Fibroblast of skin of right biceps (primary cell): ENCODE measurements around the gene LENG9.
"Not testable (repeated sequence)": the region's sequence is repeated elsewhere in the genome, so short reads cannot be mapped to it uniquely, and the experiment has no call there.

Experiments used
- DNase-seq: peaks from one replicate; pipeline ENCODE4 v3.0.0-alpha.2; 2013

The LENG9 gene

GRCh38 chr19:54457773-54458647 is 5.6 kb downstream of the LENG9 start:
- no peak for DNase-seq

GRCh38 chr19:54456423-54457373 is 6.9 kb downstream of the LENG9 start:
- DNase-seq, result no peak

GRCh38 chr19:54455786-54456422 is 7.7 kb downstream of the LENG9 start:
- DNase-seq, result no peak

DNA sequence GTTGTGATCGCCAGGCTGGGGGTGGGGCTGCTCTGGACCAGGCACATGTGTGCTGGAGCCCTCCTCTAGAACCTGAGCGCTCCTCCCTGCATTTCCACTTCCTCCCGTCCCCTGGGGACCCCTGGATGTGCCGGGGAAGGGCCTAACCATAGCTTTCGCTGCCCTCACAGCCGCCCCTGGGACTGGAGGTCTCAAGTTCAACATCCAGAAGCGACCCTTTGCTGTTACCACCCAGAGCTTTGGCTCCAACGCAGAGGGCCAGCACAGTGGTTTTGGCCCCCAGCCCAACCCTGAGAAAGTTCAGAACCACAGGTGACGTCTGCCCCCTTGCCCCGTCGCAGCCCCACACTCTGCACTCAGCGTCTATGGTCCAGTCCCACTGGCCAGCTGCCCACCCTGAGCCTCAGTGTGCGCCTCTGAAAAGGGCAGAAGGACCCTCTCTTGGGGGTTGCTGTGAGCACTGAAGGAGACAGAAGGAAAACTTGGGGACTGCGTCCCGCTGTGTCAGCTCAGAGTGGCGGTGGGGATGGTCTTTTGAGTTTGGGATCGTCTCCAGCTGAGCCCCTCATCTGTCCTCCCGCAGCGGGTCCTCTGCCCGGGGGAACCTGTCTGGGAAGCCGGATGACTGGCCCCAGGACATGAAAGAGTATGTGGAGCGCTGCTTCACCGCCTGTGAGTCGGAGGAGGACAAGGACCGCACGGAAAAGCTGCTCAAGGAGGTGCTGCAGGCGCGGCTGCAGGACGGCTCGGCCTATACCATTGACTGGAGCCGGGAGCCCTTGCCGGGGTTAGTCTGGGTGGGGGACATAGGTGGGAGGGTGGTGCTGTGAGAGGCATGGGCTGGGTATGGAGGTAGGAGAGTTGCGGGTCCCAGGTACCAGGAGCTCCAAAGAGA is 8.6 kb downstream of the LENG9 start:
- no peak for DNase-seq

GRCh38 chr19:54453921-54454780 is 9.4 kb downstream of the LENG9 start:
- no peak for DNase-seq

GRCh38 chr19:54452626-54453025 is 11.0 kb downstream of the LENG9 start:
- no peak for DNase-seq

- DNase-seq, result no peak
Observed at GRCh38 chr19:54451997-54452396, 11.6 kb downstream of the LENG9 start.

DNA sequence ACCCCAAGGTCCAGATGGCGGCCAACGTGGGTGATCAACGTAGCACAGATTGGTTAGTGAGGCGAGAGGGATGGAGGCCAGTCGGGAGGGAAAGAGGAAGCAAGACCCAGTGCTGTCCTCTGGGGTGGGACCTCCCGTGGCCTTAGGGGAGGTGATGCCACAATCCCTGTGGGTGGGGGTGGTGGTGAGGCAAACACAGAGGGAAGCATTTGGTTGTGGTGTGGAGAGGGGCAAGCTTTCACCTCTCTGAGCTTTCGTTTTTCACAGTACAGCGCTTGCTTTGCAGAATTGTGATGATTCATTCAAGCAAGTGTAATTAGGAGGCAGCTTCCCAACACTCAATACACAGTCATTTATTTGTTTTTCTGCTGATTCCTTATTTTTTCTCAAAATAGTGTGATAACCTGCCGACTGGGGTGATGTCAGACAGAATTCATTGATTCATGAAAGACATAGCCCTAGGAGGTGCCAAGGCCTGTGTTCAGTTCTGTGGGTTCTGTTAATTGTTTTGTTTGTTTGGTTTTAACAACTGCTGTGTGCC is 12.2 kb downstream of the LENG9 start:
- no peak for DNase-seq

GRCh38 chr19:54449701-54450069 is 13.9 kb downstream of the LENG9 start:
- no peak for DNase-seq

DNA sequence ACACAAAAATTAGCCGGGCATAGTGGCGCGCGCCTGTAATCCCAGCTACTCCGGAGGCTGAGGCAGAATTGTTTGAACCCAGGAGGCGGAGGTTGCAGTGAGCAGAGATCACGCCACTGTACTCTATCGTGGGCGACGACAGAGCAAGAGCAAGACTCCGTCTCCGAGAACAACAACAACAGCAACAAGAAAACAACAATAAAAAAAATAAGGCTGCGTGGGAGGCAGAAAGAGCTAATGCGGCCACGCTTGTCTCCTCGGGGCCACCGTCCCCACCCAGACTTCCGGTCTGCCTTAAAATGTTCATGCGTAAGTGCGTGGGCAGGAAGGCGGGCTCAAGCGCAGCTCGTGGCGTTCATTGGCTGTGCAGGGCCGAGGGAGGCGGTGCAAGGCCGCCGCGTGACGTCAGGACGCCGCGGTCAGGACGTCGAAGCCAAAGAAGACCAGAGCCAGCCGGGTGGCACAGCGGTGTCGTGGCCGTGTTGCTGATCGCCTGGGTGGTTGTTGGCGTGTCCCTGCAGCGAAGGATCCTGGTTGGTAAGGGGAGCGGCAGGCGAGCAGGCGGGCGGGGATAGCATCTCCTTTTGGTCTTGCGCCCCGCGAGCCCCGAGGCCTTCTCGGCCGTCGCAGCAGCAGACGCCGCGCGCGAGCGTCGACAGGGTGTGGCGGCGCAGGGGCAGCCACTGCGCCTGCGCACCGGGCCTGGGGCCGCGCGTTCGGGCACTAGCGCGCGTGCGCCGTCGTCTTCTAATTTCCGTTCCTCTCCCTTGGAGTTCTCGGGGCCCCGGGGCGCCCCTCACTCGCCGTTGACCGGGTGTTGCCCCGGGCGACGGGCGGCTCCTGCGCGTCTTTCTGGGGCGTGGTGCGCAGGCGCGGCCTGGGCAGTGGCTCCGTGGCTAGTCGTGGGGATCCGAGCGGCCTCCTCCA is 14.5 kb downstream of the LENG9 start, which contains the start of gene LENG8:
LENG8 (plus strand) TSS at position 426 of the 927 bp plus-strand sequence. CDS start 2,146 bp downstream, outside the sequence.
- DNase-seq, result peak; percentile 98

DNA sequence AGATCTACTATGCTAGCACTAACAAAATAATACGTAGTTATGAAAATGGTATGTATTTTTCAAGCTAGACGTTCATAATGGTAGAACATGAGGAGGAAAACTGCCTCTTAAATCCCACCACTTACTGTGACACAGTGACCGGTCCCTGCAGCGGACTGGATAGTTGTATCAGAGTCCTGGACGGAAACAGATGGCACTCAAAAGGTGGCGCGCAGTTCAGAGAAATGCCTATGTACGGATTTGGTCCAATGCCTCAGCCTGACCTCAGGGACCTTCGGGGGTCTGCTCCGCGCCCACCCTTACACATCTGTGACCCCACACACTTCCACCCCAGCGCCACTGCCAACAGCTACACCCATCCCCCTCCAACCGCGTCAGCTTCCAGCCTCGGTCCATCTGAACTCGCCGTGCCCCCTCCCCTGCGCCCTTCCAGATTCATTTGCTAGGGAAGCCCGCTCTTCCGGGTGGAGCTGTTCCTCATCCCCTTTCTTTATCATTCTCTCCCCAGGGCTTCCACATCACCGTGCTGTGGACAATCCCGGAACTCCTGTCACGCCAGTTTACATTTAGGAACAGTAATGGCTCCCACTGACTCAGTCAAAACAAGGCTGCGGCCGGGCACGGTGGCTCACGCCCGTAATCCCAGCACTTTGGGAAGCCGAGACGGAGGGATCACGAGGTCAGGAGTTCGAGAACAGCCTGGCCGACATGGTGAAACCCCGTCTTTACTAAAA is 15.4 kb downstream of the LENG9 start:
- peak; percentile 63 for DNase-seq

GRCh38 chr19:54446349-54446748 is 17.2 kb downstream of the LENG9 start:
- DNase-seq, result not testable (repeated sequence)

- DNase-seq, result no peak
Observed at GRCh38 chr19:54444737-54445136, 18.8 kb downstream of the LENG9 start.

- no peak for DNase-seq
Observed at GRCh38 chr19:54440641-54441040, 22.9 kb downstream of the LENG9 start.

GRCh38 chr19:54439174-54439851 is 24.3 kb downstream of the LENG9 start:
- peak; percentile 39 for DNase-seq

GRCh38 chr19:54436628-54437252 is 26.8 kb downstream of the LENG9 start:
- DNase-seq, result no peak

- no peak for DNase-seq
Observed at GRCh38 chr19:54436031-54436523, 27.5 kb downstream of the LENG9 start.
